HUES6 (cell line): Measurements from ENCODE around the gene ZBTB47.

Experiments
- H3K27ac ChIP-seq: 2 replicates; pipeline ENCODE4 v1.7.0; 2013; ENCODE audit warnings: low read depth, mild to moderate bottlenecking, low read length, inconsistent platforms
- H3K27me3 ChIP-seq: 2 replicates; pipeline ENCODE4 v1.6.1; 2013; ENCODE audit warnings: low read length; ENCODE audit not compliant: control insufficient read depth, insufficient read depth
- H3K36me3 ChIP-seq: 2 replicates; pipeline ENCODE4 v1.6.1; 2013; ENCODE audit warnings: low read length; ENCODE audit not compliant: control insufficient read depth, insufficient read depth
- H3K4me1 ChIP-seq: 2 replicates; pipeline ENCODE4 v1.6.1; 2013; ENCODE audit warnings: low read length; ENCODE audit not compliant: control insufficient read depth, insufficient read depth
- H3K4me3 ChIP-seq: 2 replicates; pipeline ENCODE4 v1.5.1; 2013; ENCODE audit warnings: low read depth, low read length
- H3K9ac ChIP-seq: one replicate; pipeline ENCODE4 v1.6.1; 2013; ENCODE audit warnings: mild to moderate bottlenecking, low read length
- H3K9me3 ChIP-seq: 2 replicates; pipeline ENCODE4 v1.6.1; 2013; ENCODE audit warnings: low read depth, low read length; ENCODE audit not compliant: control insufficient read depth, insufficient read depth

The ZBTB47 gene

GRCh38 chr3:42685891-42686820 is 32.7 kb downstream of the ZBTB47 start:
- Histone ChIP-seq H3K4me3 (no peak overlapping the region), H3K4me1 (peaks cover 13% of the 10 kb centered on the region), H3K9me3 (no peaks in the 10 kb centered on the region), H3K36me3 (no peaks in the 10 kb centered on the region), H3K27me3 (no peaks in the 10 kb centered on the region; the same call in 1 of the 2 replicates), H3K27ac (no peak overlapping the region), H3K9ac (no peak overlapping the region)

GRCh38 chr3:42686832-42687650 is 33.5 kb downstream of the ZBTB47 start:
- Histone ChIP-seq H3K4me3 (no peak overlapping the region), H3K27ac (no peak overlapping the region), H3K27me3 (no peaks in the 10 kb centered on the region; the same call in 1 of the 2 replicates), H3K4me1 (peaks cover 13% of the 10 kb centered on the region), H3K9ac (no peak overlapping the region), H3K9me3 (no peaks in the 10 kb centered on the region), H3K36me3 (no peaks in the 10 kb centered on the region)

DNA sequence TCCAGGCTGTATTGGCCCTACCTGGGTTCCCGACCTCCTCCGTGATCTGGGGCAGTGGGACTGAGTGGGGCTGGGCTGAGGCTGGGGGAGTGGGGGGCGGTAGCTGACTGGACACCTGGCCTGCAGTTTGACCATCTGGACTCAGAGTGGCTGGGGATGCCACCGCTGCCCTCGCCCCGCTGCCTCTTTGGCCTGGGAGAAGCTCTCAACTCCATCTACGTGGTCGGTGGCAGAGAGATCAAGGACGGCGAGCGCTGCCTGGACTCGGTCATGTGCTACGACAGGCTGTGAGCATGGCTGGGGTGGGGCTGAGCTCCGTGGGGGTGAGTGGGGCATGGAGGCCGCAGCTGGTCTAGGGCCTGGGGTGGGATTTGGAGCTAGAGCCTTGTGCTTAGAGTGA is 34.5 kb downstream of the ZBTB47 start:
- Histone ChIP-seq H3K36me3 (no peaks in the 10 kb centered on the region), H3K4me3 (no peak overlapping the region), H3K9ac (no peak overlapping the region), H3K4me1 (peaks cover 13% of the 10 kb centered on the region), H3K27me3 (no peaks in the 10 kb centered on the region; the same call in 1 of the 2 replicates), H3K27ac (no peak overlapping the region), H3K9me3 (no peaks in the 10 kb centered on the region)

DNA sequence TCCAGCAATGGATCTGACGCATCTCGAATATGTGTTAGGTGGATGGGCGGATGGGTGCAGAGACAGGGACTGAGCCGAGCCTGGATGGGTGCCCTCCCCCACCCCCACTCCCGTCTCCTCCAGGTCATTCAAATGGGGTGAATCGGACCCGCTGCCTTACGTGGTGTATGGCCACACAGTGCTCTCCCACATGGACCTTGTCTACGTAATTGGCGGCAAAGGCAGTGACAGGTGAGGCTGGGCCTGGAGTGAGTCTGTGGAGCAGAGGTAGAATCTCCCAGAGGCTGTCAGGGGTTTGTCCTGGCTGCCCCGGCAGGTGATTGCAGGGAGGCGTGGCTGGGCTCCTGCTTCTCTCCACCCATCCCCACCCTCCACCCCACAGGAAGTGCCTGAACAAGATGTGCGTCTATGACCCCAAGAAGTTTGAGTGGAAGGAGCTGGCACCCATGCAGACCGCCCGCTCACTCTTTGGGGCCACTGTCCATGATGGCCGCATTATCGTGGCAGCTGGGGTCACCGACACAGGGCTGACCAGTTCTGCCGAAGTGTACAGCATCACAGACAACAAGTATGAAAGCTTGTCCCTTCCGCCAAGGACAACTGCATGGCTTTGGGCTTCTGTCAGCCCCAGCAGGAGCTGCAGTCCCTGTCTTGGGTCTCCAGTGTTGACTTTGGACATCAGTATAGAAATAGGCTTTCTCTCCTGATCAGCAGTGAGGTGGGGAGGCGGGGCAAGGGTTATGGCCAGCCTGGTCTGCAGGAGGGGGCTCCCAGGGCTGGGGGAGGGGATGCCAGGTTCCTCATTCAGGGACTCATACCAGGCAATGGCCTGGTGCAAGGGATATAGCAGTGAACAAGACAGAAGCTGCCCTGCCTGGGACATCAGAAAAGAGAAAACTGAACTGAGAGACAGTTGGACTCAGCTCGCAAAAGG is 35.3 kb downstream of the ZBTB47 start:
- H3K9ac ChIP-seq = no peak overlapping the region
- peaks cover 8% of the 10 kb centered on the region for H3K4me1 ChIP-seq
- no peaks in the 10 kb centered on the region; the same call in 1 of the 2 replicates for H3K27me3 ChIP-seq
- no peak overlapping the region for H3K27ac ChIP-seq
- H3K9me3 ChIP-seq = no peaks in the 10 kb centered on the region
- no peaks in the 10 kb centered on the region for H3K36me3 ChIP-seq
- H3K4me3 ChIP-seq = no peak overlapping the region

- Histone ChIP-seq H3K4me1 (peaks cover 8% of the 10 kb centered on the region), H3K27ac (no peak overlapping the region), H3K9me3 (no peaks in the 10 kb centered on the region), H3K27me3 (no peaks in the 10 kb centered on the region; the same call in 1 of the 2 replicates), H3K9ac (no peak overlapping the region), H3K36me3 (no peaks in the 10 kb centered on the region), H3K4me3 (no peak overlapping the region)
Measured at GRCh38 chr3:42689421-42690014, 36.0 kb downstream of the ZBTB47 start.

- Histone ChIP-seq H3K27ac (no peak overlapping the region), H3K4me1 (peaks cover 8% of the 10 kb centered on the region; the same call in 1 of the 2 replicates), H3K4me3 (no peak overlapping the region), H3K9ac (no peak overlapping the region), H3K27me3 (no peaks in the 10 kb centered on the region; the same call in 1 of the 2 replicates), H3K9me3 (no peaks in the 10 kb centered on the region), H3K36me3 (no peaks in the 10 kb centered on the region)
Measured at GRCh38 chr3:42690191-42690590, 36.7 kb downstream of the ZBTB47 start.

DNA sequence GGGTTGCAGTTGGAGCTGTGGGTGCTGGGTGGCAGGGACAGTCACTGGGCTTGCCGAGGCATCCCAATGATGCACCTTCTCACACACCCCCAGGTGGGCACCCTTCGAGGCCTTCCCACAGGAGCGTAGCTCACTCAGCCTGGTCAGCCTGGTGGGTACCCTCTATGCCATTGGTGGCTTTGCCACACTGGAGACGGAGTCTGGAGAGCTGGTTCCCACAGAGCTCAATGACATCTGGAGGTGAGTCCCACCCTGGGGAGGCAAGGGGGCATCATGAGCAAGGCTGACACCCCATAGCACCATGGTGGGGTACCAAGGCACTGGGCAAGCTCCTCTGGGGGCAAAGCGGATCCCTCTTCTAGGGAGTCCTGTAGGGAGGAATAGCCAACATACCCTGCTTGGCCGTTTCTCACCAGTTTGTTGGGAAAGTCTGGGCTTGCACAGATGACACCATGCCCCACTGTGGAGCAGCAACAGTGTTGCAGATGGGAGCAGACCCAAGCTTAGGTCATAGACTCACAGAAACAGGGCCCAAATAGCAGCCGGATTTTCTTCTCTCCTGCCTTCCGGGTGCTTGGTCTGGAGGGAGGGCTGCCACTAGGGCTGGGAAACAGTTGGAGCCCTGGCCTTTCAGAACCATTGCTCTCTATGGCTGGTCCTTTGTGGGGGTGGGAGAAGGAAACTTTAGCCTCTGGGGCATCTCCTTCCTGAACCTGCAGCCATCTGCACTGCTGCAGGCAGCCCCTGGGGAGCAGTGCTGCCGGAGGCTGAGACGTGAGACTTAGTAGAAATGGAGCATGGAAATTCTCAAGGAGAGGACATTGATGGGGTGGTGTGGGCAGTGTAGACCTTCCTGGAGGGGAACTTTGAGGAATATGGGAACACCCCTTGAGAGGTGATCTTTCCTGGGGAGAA is 37.5 kb downstream of the ZBTB47 start:
- Histone ChIP-seq H3K27ac (no peak overlapping the region), H3K9me3 (no peaks in the 10 kb centered on the region), H3K9ac (no peak overlapping the region), H3K27me3 (no peaks in the 10 kb centered on the region; the same call in 1 of the 2 replicates), H3K36me3 (no peaks in the 10 kb centered on the region), H3K4me3 (no peak overlapping the region), H3K4me1 (peaks cover 8% of the 10 kb centered on the region; the same call in 1 of the 2 replicates)

DNA sequence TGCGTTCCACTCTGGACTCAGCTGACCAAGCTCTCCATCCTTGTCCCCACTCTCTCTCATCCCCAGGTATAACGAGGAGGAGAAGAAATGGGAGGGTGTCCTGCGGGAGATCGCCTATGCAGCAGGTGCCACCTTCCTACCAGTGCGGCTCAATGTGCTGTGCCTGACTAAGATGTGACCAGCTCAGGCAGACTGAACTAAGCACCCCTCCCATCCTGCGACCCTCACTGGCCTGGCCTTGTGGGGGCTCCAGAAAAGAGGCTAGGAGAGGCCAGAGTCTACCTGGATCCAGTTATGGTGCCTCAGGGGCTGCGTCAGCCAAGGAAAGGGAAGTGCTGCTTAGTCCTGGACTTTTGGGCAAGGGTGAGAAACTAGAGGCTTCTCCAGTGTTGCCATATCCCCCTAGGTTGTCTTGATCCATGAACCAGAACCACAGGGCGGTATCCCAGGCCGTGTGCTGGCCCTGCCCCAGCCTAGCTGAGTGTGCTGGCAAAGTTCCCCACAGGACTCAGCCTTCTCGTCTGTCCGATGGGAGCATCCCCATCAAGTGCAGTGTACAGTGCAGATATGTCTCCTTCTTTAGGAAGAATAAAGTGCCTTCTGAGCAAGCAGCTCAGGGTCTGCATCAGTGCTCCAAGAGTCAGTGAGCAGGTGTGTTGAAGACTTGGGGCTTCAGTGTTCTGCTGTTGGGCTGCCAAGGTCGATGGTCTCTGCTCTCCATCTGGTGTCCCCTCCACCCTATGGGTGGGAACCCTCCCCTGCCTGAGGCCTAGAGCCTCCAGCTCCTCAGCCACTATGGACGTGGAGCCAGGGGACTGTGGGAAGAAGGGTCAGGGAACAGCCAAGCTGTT is 38.5 kb downstream of the ZBTB47 start:
- H3K9me3 ChIP-seq = no peaks in the 10 kb centered on the region
- H3K36me3 ChIP-seq = no peaks in the 10 kb centered on the region
- H3K9ac ChIP-seq = no peak overlapping the region
- H3K27ac ChIP-seq = no peak overlapping the region
- H3K4me1 ChIP-seq = peaks cover 8% of the 10 kb centered on the region; the same call in 1 of the 2 replicates
- H3K27me3 ChIP-seq = peaks cover 3% of the 10 kb centered on the region; the same call in 1 of the 2 replicates
- no peak overlapping the region for H3K4me3 ChIP-seq
